ENCODE measurements around the gene SRSF11. TPM values are rescaled to one million over a fixed set of nuclear protein-coding genes. Genes with fewer than 3 reads are reported as not detected.

SRSF11 gene
- total and polyA plus RNA-seq, 2 of the 8 experiments (the other 6 are each of a cell fraction or from before 2014, with no cell fraction given), result 183 to 260 TPM

GRCh38 chr1:70239940-70240339 is 18.8 kb downstream of the SRSF11 start (continued):
- TF ChIP-seq SIRT6 (IDR thresholded peaks at IDR 0.05; ENCODE audit: low read length), result no peak

DNA sequence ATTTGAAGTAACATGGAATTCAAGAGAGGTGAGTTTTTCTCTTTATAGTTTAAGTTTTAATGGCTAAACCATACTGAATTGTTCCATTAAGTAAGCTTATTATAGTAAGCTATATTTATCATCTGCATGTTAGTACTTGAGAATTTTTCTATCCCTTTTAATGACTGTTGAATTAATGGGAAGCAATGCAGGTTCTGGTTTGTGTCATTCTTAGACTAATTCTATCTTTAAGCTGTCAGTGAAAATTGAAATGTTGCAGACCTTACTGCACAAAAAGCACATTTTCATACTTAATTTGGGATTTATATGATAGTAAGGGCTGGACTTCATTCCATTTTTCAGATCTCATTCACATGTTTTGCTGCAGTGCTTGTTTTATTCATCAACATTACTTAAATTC is 25.9 kb downstream of the SRSF11 start:
- no peak overlapping the region for H3K27ac ChIP-seq (ENCODE audit: low read depth, low read length)
- no peak overlapping the region for H4K5ac ChIP-seq (ENCODE audit: insufficient read length, low read depth, low read length)
- H3K36me3 ChIP-seq (ENCODE audit: control insufficient read depth in 2 of 4, insufficient read depth in 4 of 4, low read length in 3 of 4), result peaks cover 33 to 98% (median 79%) of the 10 kb centered on the region in 4 experiments
- H3K23me2 ChIP-seq (ENCODE audit: low read depth, low read length), result no peaks in the 10 kb centered on the region
- H2BK15ac ChIP-seq (ENCODE audit: low read length), result no peak overlapping the region
- no peak overlapping the region for H3K56ac ChIP-seq (replicated peaks; ENCODE audit: insufficient read length, low read depth, low read length)
- no peak overlapping the region for H3K18ac ChIP-seq (ENCODE audit: extremely low read depth, low read length)
- no peak overlapping the region for H2BK5ac ChIP-seq (ENCODE audit: low read depth, low read length)
- ChIA-PET POLR2A (ENCODE audit: partially characterized antibody) (interaction anchor here (1.3 to 1.4 kb wide), 2 partner anchors 12 to 20 kb away, joined by 3 to 4 read pairs; no protein-coding TSS in a partner anchor), CTCF (ENCODE audit: partially characterized antibody) (no interaction called here)
- no peak for DNase-seq (ENCODE audit: low read depth in 1 of 2, low spot score in 2 of 2)
- H4K20me1 ChIP-seq (replicated peaks in 1 of 2; ENCODE audit: control insufficient read depth in 1 of 2, insufficient read depth in 2 of 2, low read length in 2 of 2), result peaks cover 1% of the 10 kb centered on the region in 2 experiments
- no peak overlapping the region for H3K4ac ChIP-seq (replicated peaks; ENCODE audit: insufficient read length, low read depth, low read length)
- no peak overlapping the region for H3K9ac ChIP-seq (replicated peaks in 1 of 4; ENCODE audit: extremely low read depth in 1 of 4, low read depth in 3 of 4, low read length in 3 of 4)
- no peak overlapping the region for H3K4me3 ChIP-seq (ENCODE audit: extremely low read depth in 1 of 4, insufficient read depth in 2 of 4, low read depth in 3 of 4, low read length in 4 of 4)
- peaks cover 0 to 3% of the 10 kb centered on the region in 2 experiments; a peak in 1 of 4 replicates for H3K79me2 ChIP-seq (ENCODE audit: control insufficient read depth in 1 of 2, insufficient read depth in 2 of 2, low read length in 2 of 2)
- no peak overlapping the region for H4K91ac ChIP-seq (replicated peaks; ENCODE audit: insufficient read length, low read length)
- TF ChIP-seq SUZ12 (IDR thresholded peaks at IDR 0.05; ENCODE audit: low read length) (no peak), CHD1 (IDR thresholded peaks at IDR 0.05; ENCODE audit: low read depth, low read length) (no peak), FOSL1 (IDR thresholded peaks at IDR 0.05; ENCODE audit: insufficient read depth, low read depth, low read length) (no peak), KDM4A (IDR thresholded peaks at IDR 0.05; ENCODE audit: low read depth, low read length, severe bottlenecking) (no peak), RFX5 (IDR thresholded peaks at IDR 0.05; ENCODE audit: borderline replicate concordance, low read depth, low read length) (no peak), TAF7 (optimal IDR thresholded peaks at IDR 0.05; ENCODE audit: borderline replicate concordance, low read depth, low read length) (no peak), JUN (IDR thresholded peaks at IDR 0.05; ENCODE audit: low read depth, low read length) (no peak), HDAC6 (IDR thresholded peaks at IDR 0.05; ENCODE audit: low read depth, low read length) (no peak)
- TF ChIP-seq, protein P1, sequence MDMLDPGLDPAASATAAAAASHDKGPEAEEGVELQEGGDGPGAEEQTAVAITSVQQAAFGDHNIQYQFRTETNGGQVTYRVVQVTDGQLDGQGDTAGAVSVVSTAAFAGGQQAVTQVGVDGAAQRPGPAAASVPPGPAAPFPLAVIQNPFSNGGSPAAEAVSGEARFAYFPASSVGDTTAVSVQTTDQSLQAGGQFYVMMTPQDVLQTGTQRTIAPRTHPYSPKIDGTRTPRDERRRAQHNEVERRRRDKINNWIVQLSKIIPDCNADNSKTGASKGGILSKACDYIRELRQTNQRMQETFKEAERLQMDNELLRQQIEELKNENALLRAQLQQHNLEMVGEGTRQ (IDR thresholded peaks at IDR 0.05; ENCODE audit: low read length), result no peak
- H2AFZ ChIP-seq (ENCODE audit: low read length), result no peak overlapping the region
- no peak overlapping the region for H3K4me2 ChIP-seq (ENCODE audit: insufficient read depth in 1 of 2, low read depth in 2 of 2, low read length in 2 of 2)
- no peaks in the 10 kb centered on the region for H3K4me1 ChIP-seq (replicated peaks in 1 of 4; ENCODE audit: control insufficient read depth in 3 of 4, insufficient read depth in 4 of 4, low read length in 3 of 4)
- no peak overlapping the region for H3K14ac ChIP-seq (ENCODE audit: insufficient read length)
- no peak overlapping the region for H2BK20ac ChIP-seq (ENCODE audit: low read length)
- H3K79me1 ChIP-seq (ENCODE audit: low read depth, low read length), result no peaks in the 10 kb centered on the region
- no peak overlapping the region for H2BK120ac ChIP-seq (replicated peaks; ENCODE audit: low read depth, low read length)
- H3K9me3 ChIP-seq (ENCODE audit: insufficient read depth in 2 of 2, low read depth in 1 of 2, low read length in 1 of 2), result no peaks in the 10 kb centered on the region
- H3K23ac ChIP-seq (ENCODE audit: insufficient read length), result no peak overlapping the region
- H4K8ac ChIP-seq (ENCODE audit: extremely low read depth, insufficient read depth, low read length), result no peak overlapping the region
- H3K27me3 ChIP-seq (replicated peaks in 1 of 4; ENCODE audit: control insufficient read depth in 3 of 4, extremely low read depth in 1 of 4, insufficient read depth in 3 of 4, low read length in 3 of 4), result no peaks in the 10 kb centered on the region
- no peak overlapping the region for H2AK5ac ChIP-seq (ENCODE audit: low read depth, low read length)
- no peak overlapping the region for H2BK12ac ChIP-seq (ENCODE audit: low read depth, low read length)
- FAIRE-seq, result no peak
